GM19467 (cell line): Measurements from ENCODE around the gene PIP4K2A.

ENCODE experiments used
- ATAC-seq: cut with Tn5 transposase; IDR thresholded peaks from one replicate; pipeline ENCODE4 v1.9.1; 2021; ENCODE audit warnings: mild to moderate bottlenecking, moderate library complexity; ENCODE audit not compliant: unreplicated experiment

PIP4K2A gene

GRCh38 chr10:22622242-22622806, 92.1 kb downstream of the PIP4K2A start:
- no peak for ATAC-seq

DNA sequence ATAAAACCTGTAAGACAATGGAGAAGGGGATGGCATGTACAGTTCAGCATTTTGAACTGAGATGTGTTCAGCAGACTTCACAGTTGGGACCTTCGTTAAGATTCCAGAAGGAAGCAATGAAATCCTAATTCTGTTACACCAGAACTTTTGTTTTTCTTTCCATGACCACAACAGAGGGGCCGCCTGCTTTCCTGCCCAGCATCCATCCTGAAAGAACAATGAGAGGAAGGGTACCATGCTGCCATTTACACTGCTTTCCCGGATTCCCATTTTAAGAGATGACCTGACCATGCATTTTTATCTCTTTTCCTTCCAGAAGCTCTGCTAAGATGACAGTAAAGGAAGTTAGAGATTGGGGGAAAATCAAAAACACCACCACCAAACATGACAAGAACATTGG, 92.7 kb downstream of the PIP4K2A start:
- ATAC-seq = no peak

GRCh38 chr10:22620929-22621328, 93.4 kb downstream of the PIP4K2A start:
- ATAC-seq = no peak

DNA sequence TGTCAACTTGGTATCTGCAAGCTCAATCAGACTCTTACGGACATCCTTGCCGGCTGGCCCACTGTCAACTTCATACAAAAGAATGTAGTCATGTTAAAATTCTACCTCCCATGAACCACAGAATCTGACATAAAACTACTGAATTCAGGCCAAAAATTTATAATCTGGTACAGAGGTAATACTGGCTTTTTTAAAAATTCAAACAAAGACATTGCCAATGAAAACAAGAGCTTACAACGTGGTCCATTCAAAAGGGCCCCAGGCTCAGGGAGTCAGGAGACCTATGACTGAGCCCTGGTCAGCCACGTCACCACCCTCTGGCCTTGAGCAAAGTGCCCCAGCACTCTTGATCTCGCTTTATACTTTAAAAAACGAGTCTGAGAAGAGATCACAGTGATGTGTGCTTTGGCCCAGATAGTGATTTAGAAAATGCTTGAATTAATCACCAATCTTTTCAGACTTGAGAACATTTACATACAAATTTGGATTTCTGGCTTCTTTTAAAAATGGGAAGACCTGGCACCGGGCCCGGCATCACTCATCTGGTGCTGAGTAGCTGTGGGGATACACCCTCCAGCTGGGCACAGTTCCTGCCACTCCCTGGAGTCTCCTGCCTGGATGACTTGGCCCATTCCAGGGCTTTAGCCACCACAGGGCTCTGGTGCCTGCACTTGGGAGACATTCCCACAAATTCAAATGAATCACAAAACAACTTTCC, 94.1 kb downstream of the PIP4K2A start:
- no peak for ATAC-seq

DNA sequence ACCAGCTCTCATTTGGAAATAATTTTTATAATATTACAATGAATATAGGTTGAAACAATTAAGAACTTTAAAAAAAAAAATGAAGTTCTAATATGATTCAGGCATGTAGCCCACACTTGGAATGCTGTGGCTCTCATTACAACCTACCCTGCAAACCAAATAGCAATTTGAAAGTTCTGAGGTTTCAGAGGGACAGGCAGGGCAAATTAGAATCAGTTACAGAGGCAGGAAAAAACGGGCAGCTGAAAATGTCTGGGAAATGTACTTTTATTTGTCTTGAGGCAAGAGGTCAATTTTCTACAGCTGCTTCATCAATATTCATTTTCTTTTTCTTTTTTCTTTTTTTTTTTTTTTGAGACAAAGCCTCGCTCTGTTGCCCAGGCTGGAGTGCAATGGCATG, 95.3 kb downstream of the PIP4K2A start:
- ATAC-seq = no peak

GRCh38 chr10:22618078-22618785, 96.1 kb downstream of the PIP4K2A start:
- ATAC-seq = no peak

DNA sequence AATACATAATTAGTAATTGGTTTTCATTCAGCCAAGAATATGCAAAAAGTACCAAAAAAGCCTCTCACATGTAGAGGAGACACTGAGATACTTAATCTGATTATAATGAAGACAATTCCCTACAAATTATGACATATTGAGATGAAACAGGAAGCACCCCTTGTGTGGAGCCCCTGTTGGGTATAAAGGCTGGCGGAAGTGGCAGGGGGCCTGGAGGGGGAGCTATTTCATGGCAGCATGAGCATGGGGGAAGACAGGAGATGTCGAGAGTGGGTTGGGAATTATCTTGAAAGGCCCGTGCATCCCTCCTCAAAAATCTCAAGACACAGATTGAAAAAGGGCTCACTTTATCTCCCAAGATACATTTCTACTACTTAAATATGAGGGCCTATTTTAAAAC, 96.9 kb downstream of the PIP4K2A start:
- ATAC-seq = no peak

DNA sequence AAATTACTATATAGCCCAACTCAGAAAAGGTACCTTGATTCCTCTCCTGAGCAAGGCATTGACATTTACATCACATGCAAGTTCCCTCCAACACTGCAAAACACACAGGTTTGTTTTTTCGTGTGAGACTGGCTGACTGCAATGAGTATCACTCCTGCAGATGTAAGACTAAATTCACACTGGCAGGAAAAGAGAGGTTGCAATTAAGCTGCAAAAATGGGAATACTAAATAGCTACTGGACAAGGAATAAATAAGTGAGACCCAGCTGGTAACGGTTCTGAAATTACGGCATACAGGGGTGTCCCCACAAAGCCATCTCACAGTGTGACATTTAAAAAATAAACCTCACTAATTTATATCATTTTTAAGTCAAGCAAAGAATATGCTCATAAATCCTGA, 97.3 kb downstream of the PIP4K2A start:
- ATAC-seq = no peak

DNA sequence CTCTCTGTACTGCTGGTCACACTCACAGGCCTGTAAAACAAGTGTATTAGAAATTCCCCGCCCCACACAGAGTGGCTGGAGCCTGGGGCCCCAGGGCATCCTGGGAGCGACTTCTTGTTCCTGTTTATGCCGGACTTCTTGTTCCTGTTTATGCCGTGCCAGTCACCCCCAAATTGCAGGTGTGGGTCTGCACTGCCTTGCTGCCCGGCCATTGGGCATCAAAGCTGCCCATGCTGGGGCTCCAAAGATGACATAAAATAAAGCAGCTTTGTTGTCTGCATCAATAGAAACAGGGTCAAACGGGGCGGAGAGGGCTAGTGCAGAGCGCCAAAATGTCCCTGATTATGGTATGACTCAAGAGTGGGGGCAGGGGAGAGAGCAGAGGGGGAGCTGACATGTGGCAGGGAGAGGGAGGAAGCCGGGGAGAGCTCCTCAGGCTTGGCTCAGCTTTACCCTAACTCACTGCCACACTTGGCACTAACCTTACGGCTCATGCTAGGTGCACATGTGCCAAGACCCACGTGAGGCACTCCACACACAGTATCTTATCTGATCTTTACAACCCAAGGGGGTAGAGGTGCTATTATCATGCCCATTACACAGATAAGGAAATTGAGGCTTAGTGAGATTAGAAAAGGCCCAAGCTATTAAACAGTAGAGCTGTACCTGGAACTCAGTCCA, 98.4 kb downstream of the PIP4K2A start:
- ATAC-seq = peak; percentile 48

- ATAC-seq = no peak
Measured at GRCh38 chr10:22615101-22615500, 99.3 kb downstream of the PIP4K2A start.

- no peak for ATAC-seq
Measured at GRCh38 chr10:22613011-22613410, 101.4 kb downstream of the PIP4K2A start.

- ATAC-seq = no peak
Measured at GRCh38 chr10:22612318-22612717, 102.1 kb downstream of the PIP4K2A start.

- ATAC-seq = peak; percentile 55
Measured at GRCh38 chr10:22611425-22612115, 102.8 kb downstream of the PIP4K2A start.

DNA sequence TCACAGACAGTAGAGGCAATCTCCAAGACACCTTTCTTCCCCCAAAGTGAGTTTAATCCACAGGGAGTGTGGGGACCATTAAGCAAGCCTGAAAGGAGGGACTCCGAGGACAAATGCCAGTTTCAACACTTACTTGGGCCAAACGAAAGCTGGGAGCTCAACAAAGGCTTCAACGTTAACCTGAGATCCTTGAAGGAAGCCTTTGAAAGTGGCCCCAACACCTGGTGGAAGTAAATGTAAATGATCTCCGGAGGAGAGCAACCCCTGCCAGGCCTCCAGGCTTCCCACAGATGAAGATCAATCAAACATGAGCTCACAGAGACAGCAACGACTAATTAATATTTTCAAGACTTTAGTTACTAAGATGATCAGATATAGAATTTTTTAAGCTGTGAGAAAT, 103.8 kb downstream of the PIP4K2A start:
- ATAC-seq = no peak

DNA sequence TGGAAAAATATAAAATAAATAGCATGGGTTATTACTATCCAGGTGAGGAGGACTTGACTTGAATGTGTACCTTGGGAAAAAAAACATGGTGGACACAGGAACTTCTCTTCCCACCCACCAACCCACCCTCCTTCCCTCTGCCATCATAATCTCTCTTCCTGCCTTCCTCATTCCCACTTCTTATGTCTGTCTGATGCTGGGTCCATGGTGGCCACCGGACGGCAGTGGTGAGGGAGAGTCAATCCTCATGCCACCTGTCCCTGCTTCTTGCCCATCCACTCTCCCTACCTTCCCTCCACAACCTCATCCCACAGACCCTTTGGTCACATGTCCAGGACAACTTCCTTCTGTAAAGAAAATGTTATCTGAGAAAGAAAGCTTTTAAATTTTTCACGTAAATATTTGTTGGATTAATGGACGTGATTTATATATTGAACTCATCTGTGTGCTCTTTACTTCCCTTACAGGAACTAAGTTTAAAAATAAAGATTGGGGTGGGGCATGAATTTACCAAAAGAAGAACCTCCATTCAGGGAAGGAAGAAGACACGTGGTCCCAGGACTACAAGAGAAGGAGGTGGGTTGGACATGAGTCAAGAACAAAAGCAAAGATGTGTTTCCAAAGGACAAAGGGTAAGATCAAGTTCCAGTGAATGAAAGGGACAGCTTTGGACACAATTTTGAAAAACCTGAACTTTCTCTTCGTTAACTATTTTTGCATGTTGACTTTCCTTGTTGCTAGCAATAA, 104.5 kb downstream of the PIP4K2A start:
- no peak for ATAC-seq

DNA sequence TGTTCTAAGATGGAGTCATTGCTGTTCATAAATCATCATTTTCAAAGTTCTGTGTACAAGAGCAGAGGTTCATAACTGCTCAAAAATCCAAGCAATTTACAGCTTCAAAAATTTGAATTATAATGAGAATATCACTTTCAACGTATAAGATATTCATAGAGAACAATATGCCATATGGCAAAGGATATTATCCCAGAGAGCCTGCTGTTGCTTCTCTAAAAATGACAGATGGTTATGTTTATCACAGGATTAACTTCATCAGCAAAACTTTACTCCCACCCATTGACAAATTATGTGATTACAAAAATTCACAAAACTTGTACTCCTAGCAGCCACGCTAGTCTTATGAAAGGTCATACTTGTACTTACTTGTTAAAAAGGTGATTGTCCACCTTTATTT, 105.1 kb downstream of the PIP4K2A start:
- ATAC-seq = no peak

- ATAC-seq = no peak
Measured at GRCh38 chr10:22607261-22607660, 107.1 kb downstream of the PIP4K2A start.

DNA sequence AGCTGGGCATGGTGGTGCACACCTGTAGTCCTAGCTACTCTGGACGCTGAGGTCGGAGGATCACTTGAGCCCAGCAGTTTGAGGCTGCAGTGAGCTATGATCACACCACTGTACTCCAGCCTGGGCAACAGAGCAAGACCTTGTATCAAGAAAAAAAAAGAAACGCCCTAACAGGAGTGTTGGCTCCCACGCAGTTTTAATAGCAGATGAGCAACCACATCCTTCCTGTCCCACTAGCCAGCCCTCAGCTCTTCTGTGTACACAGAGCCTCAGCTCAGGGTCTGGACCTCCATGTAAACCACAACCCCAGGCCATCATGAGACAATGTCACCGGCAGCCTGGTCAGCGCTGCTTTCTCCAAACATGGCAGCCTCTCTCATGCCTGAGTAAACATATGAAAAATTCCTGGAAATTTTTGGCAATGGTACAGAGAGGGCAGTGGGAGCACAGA, 108.2 kb downstream of the PIP4K2A start:
- ATAC-seq = peak; percentile 96

GRCh38 chr10:22605168-22605567, 109.2 kb downstream of the PIP4K2A start:
- no peak for ATAC-seq
